ENCODE data around the gene ADD3.

Gene ADD3

GRCh38 chr10:110174201-110174600 lies 166.4 kb downstream of the ADD3 start:
- TF ChIP-seq GATA2 (IDR thresholded peaks at IDR 0.05; ENCODE audit: low read depth, low read length) (no peak), GATA3 (IDR thresholded peaks at IDR 0.05; ENCODE audit: low read depth, low read length) (no peak)

- TF ChIP-seq GATA3 (IDR thresholded peaks at IDR 0.05; ENCODE audit: low read depth, low read length) (no peak), GATA2 (IDR thresholded peaks at IDR 0.05; ENCODE audit: low read depth, low read length) (no peak)
These were observed 167.0 kb downstream of the ADD3 start for GRCh38 chr10:110174816-110175215.

GRCh38 chr10:110175406-110175805 lies 167.6 kb downstream of the ADD3 start:
- TF ChIP-seq GATA2 (IDR thresholded peaks at IDR 0.05; ENCODE audit: low read depth, low read length) (no peak), GATA3 (IDR thresholded peaks at IDR 0.05; ENCODE audit: low read depth, low read length) (no peak)

GRCh38 chr10:110176141-110177030 lies 168.6 kb downstream of the ADD3 start:
- TF ChIP-seq GATA2 (IDR thresholded peaks at IDR 0.05; ENCODE audit: low read depth, low read length) (no peak), GATA3 (IDR thresholded peaks at IDR 0.05; ENCODE audit: low read depth, low read length) (no peak)

- no peak for TF ChIP-seq GATA3 (IDR thresholded peaks at IDR 0.05; ENCODE audit: low read depth, low read length)
- no peak for TF ChIP-seq GATA2 (IDR thresholded peaks at IDR 0.05; ENCODE audit: low read depth, low read length)
These were observed 171.4 kb downstream of the ADD3 start for GRCh38 chr10:110179220-110179619.

- TF ChIP-seq GATA2 (IDR thresholded peaks at IDR 0.05; ENCODE audit: low read depth, low read length): no peak
- TF ChIP-seq GATA3 (IDR thresholded peaks at IDR 0.05; ENCODE audit: low read depth, low read length): no peak
These were observed 173.7 kb downstream of the ADD3 start for GRCh38 chr10:110181451-110181850.

- TF ChIP-seq GATA3 (IDR thresholded peaks at IDR 0.05; ENCODE audit: low read depth, low read length): no peak
- no peak for TF ChIP-seq GATA2 (IDR thresholded peaks at IDR 0.05; ENCODE audit: low read depth, low read length)
These were observed 174.1 kb downstream of the ADD3 start for GRCh38 chr10:110181911-110182310.

GRCh38 chr10:110184398-110184797 lies 176.6 kb downstream of the ADD3 start:
- TF ChIP-seq GATA2 (IDR thresholded peaks at IDR 0.05; ENCODE audit: low read depth, low read length): no peak
- no peak for TF ChIP-seq GATA3 (IDR thresholded peaks at IDR 0.05; ENCODE audit: low read depth, low read length)
